ENCODE results near the gene TMPRSS3.
A peak's percentile ranks its signal among the peaks of the same experiment; 100 is the strongest.

The TMPRSS3 gene

GRCh38 chr21:42349420-42350317 lies 46.2 kb downstream of the TMPRSS3 start:
- DNase-seq: no peak

GRCh38 chr21:42348762-42349161 lies 47.1 kb downstream of the TMPRSS3 start:
- no peak for DNase-seq

GRCh38 chr21:42347601-42348327 lies 48.1 kb downstream of the TMPRSS3 start:
- no peak for DNase-seq

- DNase-seq: no peak
Observed at GRCh38 chr21:42346866-42347600, 48.8 kb downstream of the TMPRSS3 start.

GRCh38 chr21:42346441-42346840 lies 49.4 kb downstream of the TMPRSS3 start:
- no peak for DNase-seq

GRCh38 chr21:42344631-42345030 lies 51.2 kb downstream of the TMPRSS3 start:
- no peak for DNase-seq

- no peak for DNase-seq
Observed at GRCh38 chr21:42343963-42344510, 51.8 kb downstream of the TMPRSS3 start.

GRCh38 chr21:42343556-42343955 lies 52.3 kb downstream of the TMPRSS3 start:
- DNase-seq: no peak

GRCh38 chr21:42343101-42343500 lies 52.8 kb downstream of the TMPRSS3 start:
- no peak for DNase-seq

- DNase-seq: peak; percentile 80
Observed at GRCh38 chr21:42341776-42342542, 53.9 kb downstream of the TMPRSS3 start.

GRCh38 chr21:42340187-42341050 lies 55.4 kb downstream of the TMPRSS3 start:
- DNase-seq: no peak

- DNase-seq: no peak
Observed at GRCh38 chr21:42338729-42339715, 56.8 kb downstream of the TMPRSS3 start.

- peak; percentile 99 for DNase-seq
Observed at GRCh38 chr21:42337830-42338728, 57.8 kb downstream of the TMPRSS3 start.

GRCh38 chr21:42337276-42337675 lies 58.6 kb downstream of the TMPRSS3 start:
- no peak for DNase-seq

GRCh38 chr21:42336054-42336453 lies 59.8 kb downstream of the TMPRSS3 start:
- DNase-seq: no peak

- no peak for DNase-seq
Observed at GRCh38 chr21:42332557-42333317, 63.1 kb downstream of the TMPRSS3 start.

- no peak for DNase-seq
Observed at GRCh38 chr21:42331660-42332059, 64.2 kb downstream of the TMPRSS3 start.
